Stimulated activated CD4-positive, alpha-beta T cell treated with anti-CD3 and anti-CD28 coated beads, Interleukin-1b, Interleukin-23, amount 100 ng/mL, for 4 hours (primary cell): ENCODE data around the gene TSPO.
A peak's percentile ranks its signal among the peaks of the same experiment; 100 is the strongest.
"Not testable (repeated sequence)": the region's sequence is repeated elsewhere in the genome, so short reads cannot be mapped to it uniquely, and the experiment has no call there.

ENCODE experiments used
- DNase-seq, 2 donors: peaks; one replicate each; pipeline ENCODE4 v3.0.0-alpha.2; 2020; ENCODE audit warnings: low read depth in 2 of 2

The TSPO gene

DNA sequence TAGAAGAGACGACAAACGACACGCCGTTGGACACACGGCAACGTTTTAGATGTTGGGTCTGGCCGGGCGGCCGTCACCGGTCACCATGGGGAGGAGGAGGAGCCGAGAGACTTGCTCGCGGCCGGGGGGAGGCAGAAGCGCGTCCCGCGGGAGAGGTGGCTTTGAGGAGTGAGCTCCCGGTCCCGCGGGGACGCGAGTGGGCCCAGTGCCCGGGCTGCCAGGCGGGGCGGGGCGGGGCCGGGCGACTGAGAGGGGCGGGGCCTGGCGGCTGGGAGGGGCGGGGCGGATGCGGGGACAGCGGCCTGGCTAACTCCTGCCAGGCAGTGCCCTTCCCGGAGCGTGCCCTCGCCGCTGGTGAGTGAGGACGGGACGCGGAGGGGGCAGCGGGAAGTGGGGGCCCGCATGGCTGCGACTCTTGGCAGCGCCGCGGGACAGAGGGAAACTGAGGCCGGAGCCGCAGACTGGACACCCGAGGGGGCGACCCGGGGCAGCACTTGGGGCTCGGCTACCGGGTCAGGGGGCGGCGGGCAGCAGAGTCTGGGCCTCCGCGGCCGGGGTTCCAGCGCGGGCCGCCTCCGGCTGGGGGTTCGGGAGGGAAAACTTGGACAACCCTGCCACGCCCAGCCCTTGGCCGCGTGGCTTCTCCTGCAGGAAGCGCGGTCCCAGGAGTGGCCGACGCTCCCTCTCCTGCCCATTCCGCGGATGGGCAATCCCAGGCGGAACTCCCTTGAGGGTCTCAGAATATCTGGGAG lies at the start of gene TSPO:
Gene TSPO, plus strand, starts transcription at position 309 of the 752 bp plus-strand sequence. CDS start 7,680 bp downstream, outside the sequence.
- DNase-seq = peak; percentile 48 to 70

DNA sequence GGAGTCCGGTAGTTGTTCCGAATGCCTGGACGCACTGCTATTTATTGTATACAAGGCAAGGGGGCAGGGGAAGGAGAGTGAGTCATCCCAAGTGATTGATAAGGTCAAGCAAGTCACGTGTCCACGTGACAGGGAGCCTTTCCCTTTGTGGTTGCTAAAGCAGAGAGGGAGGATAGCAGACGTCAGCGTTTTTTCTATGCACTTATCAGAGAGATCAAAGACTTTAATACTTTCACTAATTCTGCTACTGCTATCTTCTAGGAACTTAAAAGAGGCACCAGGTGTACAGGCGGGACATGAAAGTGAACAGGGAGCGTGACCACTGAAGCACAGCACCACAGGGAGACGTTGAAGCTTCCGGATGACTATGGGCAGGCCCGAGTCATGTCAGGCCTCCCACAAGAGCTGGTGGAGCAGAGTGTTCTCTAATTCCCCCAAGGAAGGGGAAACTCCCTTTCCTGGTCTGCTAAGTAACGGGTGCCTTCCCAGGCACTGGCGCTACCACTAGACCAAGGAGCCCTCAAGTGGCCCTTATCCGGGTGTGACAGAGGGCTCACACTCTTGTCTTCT lies 47.2 kb upstream of the TSPO start:
- DNase-seq = not testable (repeated sequence)

DNA sequence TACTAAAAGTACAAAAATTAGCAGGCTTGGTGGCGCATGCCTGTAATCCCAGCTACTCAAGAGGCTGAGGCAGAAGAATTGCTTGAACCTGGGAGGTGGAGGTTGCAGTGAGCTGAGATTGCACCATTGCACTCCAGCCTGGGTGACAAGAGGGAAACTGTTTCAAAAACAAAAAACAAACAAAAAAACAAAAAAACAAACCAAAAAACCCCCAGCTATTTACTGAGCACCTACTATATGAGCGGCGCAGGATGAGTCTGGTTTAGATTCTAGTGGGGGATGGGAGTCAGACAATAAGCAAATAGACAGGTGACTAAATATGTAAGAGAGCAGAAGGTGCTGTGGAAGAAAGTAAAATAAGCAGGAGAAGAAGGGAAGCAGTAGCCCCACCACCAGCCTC lies 46.4 kb upstream of the TSPO start:
- not testable (repeated sequence) for DNase-seq

DNA sequence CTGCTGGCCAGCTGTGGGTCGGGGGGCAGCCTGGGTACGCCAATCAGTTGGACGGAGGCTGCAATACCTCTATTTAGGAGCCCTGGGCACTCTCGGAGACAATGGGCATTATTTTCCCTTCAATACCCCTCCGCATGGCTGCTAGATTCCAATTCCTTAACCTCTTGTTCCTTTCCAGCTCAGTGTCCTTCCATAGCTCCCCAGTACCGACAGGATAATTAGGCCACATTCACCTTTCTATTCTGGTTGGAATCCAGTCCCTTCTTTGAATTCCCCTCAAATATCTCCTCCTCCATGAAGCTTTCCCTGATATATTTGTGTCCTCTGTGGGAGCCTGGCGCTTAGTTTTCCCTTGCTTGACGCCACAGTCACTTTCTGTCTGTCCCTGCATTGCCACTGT lies 45.1 kb upstream of the TSPO start:
- no peak for DNase-seq

DNA sequence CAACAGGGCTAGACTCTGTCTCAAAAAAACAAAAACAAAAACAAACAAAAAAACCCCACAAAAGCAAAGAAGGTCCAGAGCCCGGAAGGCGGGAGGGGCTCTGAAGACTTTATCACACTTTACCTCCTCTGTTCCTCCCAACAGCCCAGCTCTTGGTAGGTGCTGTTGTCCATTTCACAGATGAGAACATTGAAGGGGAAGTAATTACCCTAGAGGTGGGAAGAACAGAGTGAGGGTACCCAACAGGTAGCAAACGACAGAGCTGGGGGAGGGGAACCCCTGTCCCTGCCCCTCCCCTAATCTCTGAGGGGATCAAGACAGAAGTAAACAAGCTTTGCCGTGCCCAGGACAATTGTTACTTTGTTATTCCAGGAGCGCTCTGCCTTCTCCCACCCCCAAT lies 41.8 kb upstream of the TSPO start:
- no peak for DNase-seq

DNA sequence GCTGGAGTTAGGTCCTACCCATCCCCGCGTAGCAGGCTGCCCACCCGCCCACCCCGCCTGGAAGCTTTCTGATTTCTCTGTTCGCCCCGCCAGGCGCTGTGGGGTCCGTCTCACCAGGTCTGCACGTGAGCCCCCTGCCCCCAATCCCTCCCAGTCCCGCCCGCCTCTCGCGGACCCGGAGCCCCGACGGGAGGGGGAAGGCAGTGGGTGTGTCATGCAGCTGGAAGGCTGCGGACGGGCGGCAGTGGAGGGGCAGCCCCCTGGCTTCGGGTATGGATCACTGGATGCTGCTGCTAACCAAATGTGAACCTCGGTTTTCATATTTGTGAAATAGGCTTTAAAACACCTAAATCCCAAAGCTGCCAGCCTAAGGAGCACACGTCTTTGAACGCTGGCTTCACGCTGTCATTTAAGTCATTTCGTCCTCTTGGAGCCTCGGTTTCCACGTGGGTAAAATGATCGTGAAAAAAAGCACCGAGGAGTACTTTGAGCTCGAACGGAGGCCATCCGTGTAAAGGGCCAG lies 41.4 kb upstream of the TSPO start:
- no peak for DNase-seq

DNA sequence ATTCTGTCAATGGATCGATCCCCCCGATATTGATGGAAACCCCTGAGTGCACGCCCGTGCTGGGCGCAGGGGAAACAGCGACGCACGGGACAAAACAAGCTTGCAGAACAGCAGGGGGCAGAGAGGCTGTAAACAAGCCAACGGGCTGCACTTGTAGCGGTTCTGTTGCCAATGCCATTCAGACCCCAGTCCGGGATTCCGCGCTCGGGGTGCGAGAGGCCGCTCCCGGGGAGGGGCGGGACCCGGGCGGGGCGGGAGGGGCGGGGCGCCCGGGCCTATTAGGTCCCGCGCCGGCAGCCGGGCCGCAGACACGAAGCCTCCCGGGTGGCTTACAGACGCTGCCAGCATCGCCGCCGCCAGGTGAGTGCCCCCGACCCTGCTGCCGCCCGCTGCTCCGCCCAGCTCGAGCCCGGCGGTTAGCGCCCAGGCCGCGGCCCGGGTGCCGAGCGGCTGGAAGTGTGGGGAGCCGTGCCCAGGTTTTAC lies 40.9 kb upstream of the TSPO start, which contains the start of gene BIK:
Gene BIK, plus strand, starts transcription at position 307 of the 483 bp plus-strand sequence. CDS start 13,273 bp downstream, outside the sequence.
- DNase-seq = peak; percentile 16 to 39

DNA sequence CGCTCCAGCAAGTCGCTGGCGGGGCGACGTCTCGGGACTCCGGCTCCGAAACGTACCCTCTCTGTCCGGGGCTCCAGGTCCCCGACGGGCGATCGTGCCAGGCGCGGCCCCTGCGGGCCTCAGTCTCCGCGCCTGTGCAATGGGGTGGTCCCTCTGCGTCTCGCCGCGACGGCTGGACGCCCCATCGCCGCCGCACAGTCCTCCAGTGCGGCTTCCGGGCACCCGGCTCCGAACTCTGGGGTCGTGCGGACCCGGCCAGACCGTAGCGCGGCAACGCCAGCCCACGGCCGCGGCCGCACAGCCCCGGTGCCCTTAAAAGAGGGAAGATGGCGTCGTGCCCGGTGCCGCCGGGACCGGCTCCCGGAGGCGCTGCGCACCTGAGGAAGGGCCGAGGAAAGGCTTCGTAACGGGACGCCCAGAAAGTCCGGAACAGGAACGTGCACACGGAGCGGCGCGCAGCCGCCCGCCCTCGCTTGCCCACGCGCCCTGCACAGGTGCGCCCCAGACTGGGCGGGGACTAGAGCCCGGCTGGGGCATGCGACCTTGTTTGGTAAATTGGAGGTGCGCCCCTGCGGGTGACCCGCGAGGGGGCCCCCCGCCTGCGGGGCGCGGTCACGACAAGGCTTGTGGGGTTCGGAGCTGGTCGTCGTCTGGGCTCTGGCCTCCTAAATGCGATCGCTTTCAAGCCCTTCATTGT lies 40.3 kb upstream of the TSPO start:
- peak; percentile 29 to 39 for DNase-seq

DNA sequence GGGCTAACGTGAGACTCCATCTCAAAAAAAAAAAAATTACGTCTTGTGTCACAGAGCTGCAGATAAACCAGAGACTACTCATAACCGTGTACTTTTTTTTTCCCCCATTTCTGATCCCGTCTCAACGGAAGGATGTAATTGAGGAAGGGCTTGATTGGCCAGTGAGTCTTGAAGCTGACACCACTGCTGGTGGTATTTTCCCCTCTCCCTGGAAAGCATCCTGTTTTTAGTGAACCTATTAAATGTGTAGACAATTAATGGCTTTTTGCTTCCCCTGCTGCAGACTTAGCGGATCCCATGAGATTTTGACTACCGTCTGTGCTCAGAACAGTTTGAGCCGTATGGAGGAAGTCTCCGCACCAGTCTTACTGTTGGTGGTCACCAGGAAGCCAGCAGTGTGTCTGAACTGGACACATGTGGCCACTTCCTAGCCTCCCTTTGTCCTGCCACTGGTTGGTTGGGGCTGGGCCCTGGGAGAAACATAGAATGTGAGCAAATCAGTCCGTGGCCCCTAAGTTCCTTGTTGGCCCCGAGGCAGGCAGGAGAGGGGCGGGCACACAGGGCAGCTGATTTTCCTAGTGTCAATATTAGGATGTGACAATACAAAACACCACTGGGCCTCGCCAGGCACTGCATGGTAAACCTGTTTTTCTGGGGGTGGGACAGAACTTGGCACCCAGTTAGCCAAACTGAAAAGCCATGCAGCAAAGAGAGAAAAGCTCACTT lies 37.7 kb upstream of the TSPO start:
- no peak for DNase-seq

DNA sequence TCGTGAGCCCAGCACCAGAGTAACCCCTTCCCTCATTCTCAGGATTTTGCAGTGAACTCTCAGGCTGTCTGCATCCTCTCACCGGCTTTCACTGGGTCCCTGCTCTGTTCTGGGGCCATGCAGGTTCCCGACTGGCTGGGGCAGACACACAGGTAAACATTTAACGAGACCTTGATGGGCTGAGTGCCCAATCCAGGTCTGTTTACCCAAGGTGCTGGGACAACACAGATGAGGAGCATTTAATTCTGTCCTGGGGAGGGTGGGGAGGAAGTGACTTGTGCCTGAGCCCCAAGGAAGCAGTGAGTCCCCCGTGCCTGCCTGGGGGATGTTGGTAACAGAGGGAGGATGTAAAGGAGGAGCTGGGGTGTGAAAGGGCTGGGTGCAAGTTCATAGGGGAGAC lies 36.4 kb upstream of the TSPO start:
- no peak for DNase-seq

DNA sequence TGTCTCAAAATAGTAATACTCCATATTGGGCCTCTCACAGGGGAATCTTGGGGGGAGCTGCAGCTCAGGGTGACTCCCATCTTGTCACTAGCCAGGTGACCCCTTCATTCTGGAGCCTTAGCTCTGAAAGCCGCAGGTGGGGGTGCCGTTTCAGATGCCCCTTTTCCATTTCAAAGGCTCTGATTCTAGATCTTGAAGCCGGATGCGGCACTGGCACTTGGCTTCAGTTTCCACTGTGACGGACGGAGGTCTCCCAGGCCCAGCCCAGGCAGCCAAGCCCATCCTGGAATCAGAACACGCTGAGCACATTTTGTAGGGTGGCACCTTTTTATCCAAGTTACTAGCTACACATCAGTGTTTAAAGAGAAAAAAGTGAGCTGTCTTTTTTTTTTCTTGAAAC lies 34.4 kb upstream of the TSPO start:
- DNase-seq = no peak

DNA sequence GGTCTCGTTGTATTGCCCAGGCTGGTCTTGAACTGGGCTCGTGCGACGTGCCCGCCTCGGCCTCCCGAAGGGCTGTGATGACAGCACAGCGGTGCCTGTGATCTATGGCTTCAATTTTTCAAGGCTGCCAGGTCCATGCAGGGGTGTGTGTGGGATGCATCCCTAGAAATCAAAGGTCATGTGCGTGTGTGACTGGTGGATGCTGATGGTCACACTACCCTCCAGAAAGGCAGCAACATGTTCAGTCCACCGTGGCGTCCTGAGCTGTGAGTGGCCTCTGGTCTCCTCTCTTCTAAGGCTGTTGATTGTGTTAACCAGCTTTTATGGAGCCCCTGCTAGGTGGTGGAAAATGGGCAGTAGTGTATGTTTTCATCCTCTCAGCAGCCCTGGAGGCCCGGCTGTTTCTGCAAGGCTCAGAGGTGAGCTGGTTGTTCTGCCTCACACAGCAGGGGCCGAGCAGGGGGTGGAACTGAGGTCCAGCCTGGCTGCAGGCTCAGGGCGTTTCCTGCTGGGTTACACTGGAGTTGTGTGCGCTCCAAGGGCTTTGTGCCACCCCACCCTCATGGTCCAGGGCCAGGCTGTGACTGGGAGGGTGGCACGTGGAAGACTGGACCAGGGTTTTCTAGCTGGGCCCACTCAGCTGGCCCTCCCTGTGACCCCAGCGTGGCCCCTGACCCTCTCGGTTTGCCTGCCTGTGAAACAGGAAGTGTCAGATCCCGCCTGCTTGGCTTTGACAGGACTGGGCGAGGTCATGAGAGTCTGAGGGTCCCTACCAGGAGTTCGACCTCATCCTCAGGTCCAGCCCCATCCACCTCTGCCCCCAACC lies 33.1 kb upstream of the TSPO start:
- no peak for DNase-seq

DNA sequence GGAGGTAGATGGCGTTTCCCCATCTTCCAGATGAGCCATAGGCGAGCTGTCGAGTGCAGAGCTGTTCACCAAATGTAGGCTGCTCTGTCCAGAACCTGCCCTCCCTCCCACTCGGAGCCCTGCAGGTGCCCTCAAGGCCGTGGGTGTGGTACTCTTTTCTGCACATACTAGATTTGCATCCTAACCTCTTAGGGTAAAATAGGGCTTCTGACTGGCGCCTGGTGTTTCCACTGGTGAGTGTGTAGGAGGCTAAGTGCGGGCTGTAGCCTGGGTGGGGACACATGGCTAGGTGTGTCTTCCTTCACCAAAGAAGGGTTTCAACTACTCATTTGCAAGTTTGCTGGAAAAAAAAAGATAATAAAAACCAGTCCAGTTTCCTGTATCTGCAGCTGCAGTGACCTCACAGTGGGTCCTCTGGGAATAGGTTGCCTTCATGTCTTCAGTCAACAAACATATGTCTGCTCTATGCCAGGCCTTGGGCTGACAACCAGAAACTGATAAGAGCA lies 32.4 kb upstream of the TSPO start:
- no peak for DNase-seq

DNA sequence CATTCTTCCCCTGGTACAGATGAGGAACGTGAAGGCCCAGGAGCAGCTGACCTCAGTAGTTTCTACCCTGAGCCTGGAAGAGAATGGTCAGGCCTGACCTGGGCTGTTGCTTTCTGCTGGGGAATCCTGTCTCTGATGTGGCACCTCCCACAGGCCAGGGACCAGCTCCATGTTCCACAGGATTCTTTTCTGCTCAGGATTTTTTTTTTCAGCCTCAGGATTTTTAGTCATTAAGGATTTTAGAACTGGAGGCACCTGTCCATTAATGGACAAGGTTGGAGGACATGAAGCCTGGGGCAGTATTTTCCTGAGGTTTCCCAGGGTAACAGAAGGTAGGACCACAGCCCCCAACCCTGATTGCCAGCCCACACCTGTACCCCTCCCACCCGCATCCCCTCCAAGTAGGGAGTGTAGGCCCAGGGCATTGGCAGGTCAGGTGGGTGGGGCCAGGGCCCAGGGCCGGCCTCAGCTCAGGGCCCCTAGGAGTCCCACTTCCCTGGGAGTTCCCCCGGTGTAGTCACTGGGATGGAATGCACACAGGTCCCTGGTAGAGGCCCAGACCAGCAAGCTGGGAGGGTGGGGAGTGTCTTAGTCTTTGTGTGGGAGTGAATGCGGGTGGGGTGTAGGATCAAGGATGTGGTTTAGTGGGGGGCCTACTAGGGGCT lies 24.7 kb upstream of the TSPO start:
- DNase-seq = no peak

DNA sequence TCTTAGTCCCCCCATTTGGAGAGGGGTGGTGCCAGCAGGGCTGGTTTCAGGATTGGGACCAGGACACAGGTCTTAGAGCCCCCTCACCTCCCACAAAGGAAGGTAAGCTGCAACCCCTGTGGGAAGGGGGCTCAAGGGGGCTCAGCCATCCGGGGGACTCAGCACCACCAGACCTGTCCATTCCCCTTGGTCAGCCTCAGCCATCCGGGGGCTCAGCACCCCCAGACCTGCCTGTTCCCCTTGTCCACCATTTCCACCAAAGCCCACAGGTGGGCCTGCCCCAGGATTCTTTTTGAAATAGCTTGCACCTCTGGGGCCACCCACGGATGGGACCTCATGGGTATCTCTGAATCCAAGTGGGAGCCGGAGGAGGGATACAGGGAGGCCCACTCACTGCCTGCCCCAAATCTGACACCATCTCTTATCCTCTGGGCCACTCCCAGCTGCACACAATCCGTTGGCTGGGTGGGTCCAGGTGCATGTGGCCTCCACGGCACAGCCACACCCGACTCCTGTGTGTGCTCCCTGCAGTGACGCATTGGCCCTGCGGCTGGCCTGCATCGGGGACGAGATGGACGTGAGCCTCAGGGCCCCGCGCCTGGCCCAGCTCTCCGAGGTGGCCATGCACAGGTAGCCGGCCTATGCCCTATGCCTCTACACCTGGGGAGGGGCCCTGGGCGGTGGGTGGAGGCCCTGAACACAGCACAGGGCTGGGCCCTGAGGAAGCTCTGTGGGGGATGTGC lies 24.0 kb upstream of the TSPO start:
- no peak for DNase-seq

DNA sequence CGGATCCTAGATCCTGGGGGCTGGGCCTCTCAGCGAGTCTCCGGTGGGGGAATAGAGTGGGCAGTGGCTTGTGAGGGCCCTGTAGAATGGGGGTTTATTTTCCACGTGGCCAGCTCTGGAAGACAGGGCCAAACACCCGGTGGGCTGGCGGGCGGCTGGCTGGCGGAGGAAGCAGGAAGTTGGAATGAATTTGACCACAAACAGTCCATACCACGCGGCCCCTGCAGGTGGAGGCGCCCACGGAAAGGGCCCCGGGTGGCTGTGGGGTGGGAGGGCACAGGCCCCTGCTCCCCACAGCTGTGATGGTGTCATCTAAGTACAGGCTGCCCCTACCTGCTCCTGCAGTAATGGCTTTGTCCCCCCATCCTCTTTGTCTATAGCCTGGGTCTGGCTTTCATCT lies 23.2 kb upstream of the TSPO start:
- no peak for DNase-seq

DNA sequence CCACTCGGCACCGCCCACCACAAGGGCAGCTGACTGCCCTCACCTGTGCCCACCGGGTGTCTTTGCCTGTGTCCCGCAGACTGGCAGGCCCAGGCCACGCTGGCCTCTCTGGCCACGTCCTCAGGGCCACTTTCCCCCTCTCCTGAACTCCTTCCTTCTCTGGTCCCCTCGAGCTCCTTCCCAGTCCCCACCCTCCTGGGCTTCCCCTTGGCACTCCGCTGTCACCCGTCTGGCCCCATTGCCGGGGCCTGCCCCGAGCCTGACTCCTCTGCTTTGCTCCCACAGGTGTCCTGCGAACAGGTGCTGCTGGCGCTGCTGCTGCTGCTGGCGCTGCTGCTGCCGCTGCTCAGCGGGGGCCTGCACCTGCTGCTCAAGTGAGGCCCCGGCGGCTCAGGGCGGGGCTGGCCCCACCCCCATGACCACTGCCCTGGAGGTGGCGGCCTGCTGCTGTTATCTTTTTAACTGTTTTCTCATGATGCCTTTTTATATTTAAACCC lies 22.4 kb upstream of the TSPO start:
- DNase-seq = no peak

DNA sequence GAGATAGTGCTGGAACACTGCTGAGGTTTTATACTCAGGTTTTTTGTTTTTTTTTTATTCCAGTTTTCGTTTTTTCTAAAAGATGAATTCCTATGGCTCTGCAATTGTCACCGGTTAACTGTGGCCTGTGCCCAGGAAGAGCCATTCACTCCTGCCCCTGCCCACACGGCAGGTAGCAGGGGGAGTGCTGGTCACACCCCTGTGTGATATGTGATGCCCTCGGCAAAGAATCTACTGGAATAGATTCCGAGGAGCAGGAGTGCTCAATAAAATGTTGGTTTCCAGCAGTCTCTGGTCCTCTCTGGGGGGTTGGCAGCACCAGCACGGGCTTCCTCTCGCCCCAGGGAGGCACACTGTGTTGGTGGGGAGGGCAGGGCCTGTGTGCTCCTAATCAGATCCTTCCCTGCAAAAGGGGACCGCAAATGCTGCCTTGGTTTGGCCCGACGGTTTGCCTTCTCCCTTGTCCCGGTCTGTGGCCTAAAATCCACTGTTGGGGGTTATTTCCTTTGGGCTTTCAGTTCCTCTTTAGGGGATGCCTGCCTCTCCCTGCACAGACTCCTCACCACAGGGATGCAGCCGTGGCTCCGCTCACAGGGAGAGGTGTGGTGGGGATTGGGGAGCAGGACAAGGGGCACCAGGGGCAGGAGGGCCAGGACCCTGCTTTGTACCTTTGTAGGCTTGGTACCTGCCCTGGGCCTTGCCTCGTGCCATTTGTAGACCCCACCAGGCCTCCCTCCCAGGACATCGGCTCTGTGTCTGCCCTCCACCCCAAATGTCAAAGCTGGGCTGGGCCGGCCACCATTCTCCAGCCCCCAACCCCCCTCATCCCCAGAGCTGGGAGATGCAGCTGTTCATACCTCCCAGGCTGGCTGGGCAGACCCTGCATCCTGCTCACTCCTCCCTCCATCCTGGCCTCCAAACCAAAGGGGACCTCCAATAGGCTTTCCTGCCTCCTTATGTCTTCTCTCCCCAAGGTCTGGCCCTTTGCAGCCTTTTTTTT lies 21.6 kb upstream of the TSPO start:
- no peak for DNase-seq
